ENCODE measurements around the gene FGF18. TPM values are rescaled to one million over a fixed set of nuclear protein-coding genes. Genes with fewer than 3 reads are reported as not detected.

The FGF18 gene
- polyA plus RNA-seq, 1 donor from 2014 or later = 1.2 TPM

- Histone ChIP-seq H3K36me3 (ENCODE audit: insufficient read depth, low read length) (no peaks in the 10 kb centered on the region), H3K9me2 (ENCODE audit: insufficient read depth, low read length) (no peaks in the 10 kb centered on the region), H3K9ac (ENCODE audit: low read length) (no peak overlapping the region), H2AFZ (ENCODE audit: low read depth, low read length) (no peak overlapping the region), H3K9me3 (ENCODE audit: low read length) (no peaks in the 10 kb centered on the region), H3K79me2 (replicated peaks; ENCODE audit: insufficient read depth, low read length) (no peaks in the 10 kb centered on the region), H3K27ac (ENCODE audit: low read length) (no peak overlapping the region), H3F3A (ENCODE audit: insufficient read depth, low read length, poor library complexity, severe bottlenecking) (no peaks in the 10 kb centered on the region), H3K4me3 (ENCODE audit: low read length) (no peak overlapping the region), H3K27me3 (ENCODE audit: insufficient read depth, low read depth, low read length) (peaks cover 31% of the 10 kb centered on the region), H3K4me2 (ENCODE audit: low read length) (no peak overlapping the region), H4K20me1 (ENCODE audit: insufficient read depth) (no peaks in the 10 kb centered on the region)
- no peak for TF ChIP-seq REST (IDR thresholded peaks at IDR 0.05; ENCODE audit: borderline replicate concordance)
- TF ChIP-seq CTCF (IDR thresholded peaks at IDR 0.05; ENCODE audit: poor library complexity, severe bottlenecking) = no peak
- no peak for TF ChIP-seq POLR2AphosphoS5 (IDR thresholded peaks at IDR 0.05)
- no peak for TF ChIP-seq TAF1 (IDR thresholded peaks at IDR 0.05; ENCODE audit: low read depth)
- no peak for TF ChIP-seq RAD21 (conservative IDR thresholded peaks at IDR 0.05)
- TF ChIP-seq EP300 (conservative IDR thresholded peaks at IDR 0.05; ENCODE audit: poor library complexity, severe bottlenecking) = no peak
- TF ChIP-seq MXI1 (conservative IDR thresholded peaks at IDR 0.05; ENCODE audit: poor library complexity, severe bottlenecking) = no peak
- TF ChIP-seq SMC3 (conservative IDR thresholded peaks at IDR 0.05; ENCODE audit: poor library complexity) = no peak
- no peak for TF ChIP-seq EZH2 (IDR thresholded peaks at IDR 0.05; ENCODE audit: borderline replicate concordance, insufficient read depth, low read length, poor library complexity, severe bottlenecking)
Measured at GRCh38 chr5:171424726-171425125, 5.3 kb downstream of the FGF18 start.

- peaks cover 23% of the 10 kb centered on the region for H3K27me3 ChIP-seq (ENCODE audit: insufficient read depth, low read depth, low read length)
- H3K9ac ChIP-seq (ENCODE audit: low read length) = no peak overlapping the region
- H3K27ac ChIP-seq (ENCODE audit: low read length) = no peak overlapping the region
- no peak overlapping the region for H3K4me3 ChIP-seq (ENCODE audit: low read length)
- TF ChIP-seq SMC3 (conservative IDR thresholded peaks at IDR 0.05; ENCODE audit: poor library complexity) = no peak
- TF ChIP-seq RAD21 (conservative IDR thresholded peaks at IDR 0.05) = no peak
- TF ChIP-seq CTCF (IDR thresholded peaks at IDR 0.05; ENCODE audit: poor library complexity, severe bottlenecking) = no peak
- TF ChIP-seq REST (IDR thresholded peaks at IDR 0.05; ENCODE audit: borderline replicate concordance) = no peak
- no peak for TF ChIP-seq MXI1 (conservative IDR thresholded peaks at IDR 0.05; ENCODE audit: poor library complexity, severe bottlenecking)
- TF ChIP-seq POLR2AphosphoS5 (IDR thresholded peaks at IDR 0.05) = no peak
- no peak for TF ChIP-seq TAF1 (IDR thresholded peaks at IDR 0.05; ENCODE audit: low read depth)
- TF ChIP-seq EP300 (conservative IDR thresholded peaks at IDR 0.05; ENCODE audit: poor library complexity, severe bottlenecking) = no peak
- no peak for TF ChIP-seq EZH2 (IDR thresholded peaks at IDR 0.05; ENCODE audit: borderline replicate concordance, insufficient read depth, low read length, poor library complexity, severe bottlenecking)
- H4K20me1 ChIP-seq (ENCODE audit: insufficient read depth) = no peaks in the 10 kb centered on the region
- no peaks in the 10 kb centered on the region for H3F3A ChIP-seq (ENCODE audit: insufficient read depth, low read length, poor library complexity, severe bottlenecking)
- no peaks in the 10 kb centered on the region for H3K79me2 ChIP-seq (replicated peaks; ENCODE audit: insufficient read depth, low read length)
- no peaks in the 10 kb centered on the region for H3K9me2 ChIP-seq (ENCODE audit: insufficient read depth, low read length)
- H3K4me2 ChIP-seq (ENCODE audit: low read length) = no peak overlapping the region
- no peak overlapping the region for H2AFZ ChIP-seq (ENCODE audit: low read depth, low read length)
- H3K9me3 ChIP-seq (ENCODE audit: low read length) = no peaks in the 10 kb centered on the region
- H3K36me3 ChIP-seq (ENCODE audit: insufficient read depth, low read length) = no peaks in the 10 kb centered on the region
Measured at GRCh38 chr5:171425596-171426244, 6.3 kb downstream of the FGF18 start.

All from neural cell (in vitro differentiated cells).